Esophagus muscularis mucosa (tissue), 4 donors: ENCODE results near the gene MRPL17. TPM values are rescaled to one million over a fixed set of nuclear protein-coding genes. Genes with fewer than 3 reads are reported as not detected.

Experiments used
- DNase-seq: peaks from one replicate; pipeline ENCODE4 v3.0.0-alpha.2; 2017; ENCODE audit errors: extremely low spot score
- H3K27ac ChIP-seq, 4 donors: fragments of 200-600 bp; sonication (generic); replicated peaks in 1 of 4; 1 replicate in 3 of 4; 2 replicates in 1 of 4; pipeline ENCODE4 v1.5.1; 2016 to 2019; ENCODE audit warnings: mild to moderate bottlenecking in 1 of 4
- H3K27me3 ChIP-seq, 4 donors: fragments of 200-600 bp; sonication (generic); one replicate each; pipeline versions ENCODE4 v1.5.1 to v1.6.0; 2016 to 2019
- H3K36me3 ChIP-seq, 4 donors: fragments of 200-600 bp; sonication (generic); one replicate each; pipeline ENCODE4 v1.5.1; 2016 to 2019
- H3K4me1 ChIP-seq, 4 donors: fragments of 200-600 bp; sonication (generic); one replicate each; pipeline ENCODE4 v1.5.1; 2016 to 2019
- H3K4me3 ChIP-seq, 4 donors: fragments of 200-600 bp; sonication (generic); 1 replicate in 2 of 4; 2 replicates in 2 of 4; pipeline ENCODE4 v1.5.1; 2016 to 2019; ENCODE audit warnings: mild to moderate bottlenecking in 4 of 4, moderate library complexity in 1 of 4
- H3K9me3 ChIP-seq, 4 donors: fragments of 200-600 bp; sonication (generic); 1 replicate in 3 of 4; 2 replicates in 1 of 4; pipeline ENCODE4 v1.5.1; 2016 to 2019
- EP300 ChIP-seq: sonication (generic); formaldehyde crosslinking; IDR thresholded peaks from one replicate; pipeline ENCODE4 v1.6.1; 2017; ENCODE audit warnings: antibody characterized with exemption
- POLR2A ChIP-seq: fragments of 450-650 bp; IDR thresholded peaks from one replicate; pipeline ENCODE4 v1.6.1; 2017; ENCODE audit warnings: antibody characterized with exemption, moderate library complexity, mild to moderate bottlenecking, low read depth
- POLR2AphosphoS5 ChIP-seq, 2 donors: sonication (generic); formaldehyde crosslinking; IDR thresholded peaks; one replicate each; pipeline ENCODE4 v1.6.1; 2017; ENCODE audit warnings: antibody characterized with exemption in 2 of 2
- WGBS: methylation state at CpG from one replicate; pipeline ENCODE4 v1.1.5; 2018; 5-methylcytosine and 5-hydroxymethylcytosine counted together
- intact Hi-C: fragments of 100-400 bp; cut with DNase I; formaldehyde crosslinking; loops from one replicate; pipeline ENCODE4 v1.15.1; 2023
- total RNA-seq, 4 donors: library from RNA; depleted of rRNA; stranded (reverse); fragments of >200 nt; gene quantifications; one replicate each; pipeline versions ENCODE4 v1.1.0 to v1.2.1, GENCODE V29; 2016
- TF ChIP-seq, protein P1 (sequence below), 3 experiments: fragments of 200-600 bp in 2 of 3; fragments of 450-650 bp in 1 of 3; sonication (generic) in 2 of 3; IDR thresholded peaks; one replicate each; pipeline ENCODE4 v1.5.1; 2017 to 2019; ENCODE audit warnings: antibody characterized with exemption in 3 of 3, mild to moderate bottlenecking in 2 of 3, moderate library complexity in 1 of 3

Gene MRPL17
- total RNA-seq, 4 donors from 2014 or later: 13.3 to 22.9 (median 19.4) TPM

DNA sequence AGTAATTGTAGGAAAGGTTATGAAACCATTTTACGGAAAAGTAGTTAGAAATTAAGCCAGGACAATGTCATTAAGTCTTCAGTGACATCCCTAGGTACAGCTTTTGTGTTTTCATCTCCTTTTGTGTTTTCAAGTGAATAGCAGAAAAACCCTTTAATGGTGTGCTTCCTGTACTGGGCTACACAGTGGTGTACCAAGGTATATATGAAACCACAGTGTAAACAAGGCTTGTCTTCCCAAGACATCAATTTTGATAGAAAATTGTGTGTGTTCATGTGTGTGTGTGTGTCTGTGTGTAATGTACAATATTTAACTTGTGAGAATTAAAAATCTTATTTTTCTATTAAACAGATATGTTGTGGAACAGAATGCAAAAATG is 8.9 kb downstream of the MRPL17 start:
- H3K36me3 ChIP-seq: no peaks in the 10 kb centered on the region
- H3K27me3 ChIP-seq: no peaks in the 10 kb centered on the region
- TF ChIP-seq POLR2A (no peak), EP300 (no peak), POLR2AphosphoS5 (IDR thresholded peaks at IDR 0.05) (no peak)
- TF ChIP-seq, protein P1, sequence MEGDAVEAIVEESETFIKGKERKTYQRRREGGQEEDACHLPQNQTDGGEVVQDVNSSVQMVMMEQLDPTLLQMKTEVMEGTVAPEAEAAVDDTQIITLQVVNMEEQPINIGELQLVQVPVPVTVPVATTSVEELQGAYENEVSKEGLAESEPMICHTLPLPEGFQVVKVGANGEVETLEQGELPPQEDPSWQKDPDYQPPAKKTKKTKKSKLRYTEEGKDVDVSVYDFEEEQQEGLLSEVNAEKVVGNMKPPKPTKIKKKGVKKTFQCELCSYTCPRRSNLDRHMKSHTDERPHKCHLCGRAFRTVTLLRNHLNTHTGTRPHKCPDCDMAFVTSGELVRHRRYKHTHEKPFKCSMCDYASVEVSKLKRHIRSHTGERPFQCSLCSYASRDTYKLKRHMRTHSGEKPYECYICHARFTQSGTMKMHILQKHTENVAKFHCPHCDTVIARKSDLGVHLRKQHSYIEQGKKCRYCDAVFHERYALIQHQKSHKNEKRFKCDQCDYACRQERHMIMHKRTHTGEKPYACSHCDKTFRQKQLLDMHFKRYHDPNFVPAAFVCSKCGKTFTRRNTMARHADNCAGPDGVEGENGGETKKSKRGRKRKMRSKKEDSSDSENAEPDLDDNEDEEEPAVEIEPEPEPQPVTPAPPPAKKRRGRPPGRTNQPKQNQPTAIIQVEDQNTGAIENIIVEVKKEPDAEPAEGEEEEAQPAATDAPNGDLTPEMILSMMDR (IDR thresholded peaks at IDR 0.05): no peak
- intact Hi-C loops: no loop called here
- no peaks in the 10 kb centered on the region for H3K4me1 ChIP-seq
- 72% methylated on average over 1 of the region's 1 CpG for WGBS
- no peak for DNase-seq
- peak overlapping the region in 1 of 4 donors; percentile 27 for H3K27ac ChIP-seq
- no peaks in the 10 kb centered on the region for H3K9me3 ChIP-seq
- H3K4me3 ChIP-seq: no peak overlapping the region

DNA sequence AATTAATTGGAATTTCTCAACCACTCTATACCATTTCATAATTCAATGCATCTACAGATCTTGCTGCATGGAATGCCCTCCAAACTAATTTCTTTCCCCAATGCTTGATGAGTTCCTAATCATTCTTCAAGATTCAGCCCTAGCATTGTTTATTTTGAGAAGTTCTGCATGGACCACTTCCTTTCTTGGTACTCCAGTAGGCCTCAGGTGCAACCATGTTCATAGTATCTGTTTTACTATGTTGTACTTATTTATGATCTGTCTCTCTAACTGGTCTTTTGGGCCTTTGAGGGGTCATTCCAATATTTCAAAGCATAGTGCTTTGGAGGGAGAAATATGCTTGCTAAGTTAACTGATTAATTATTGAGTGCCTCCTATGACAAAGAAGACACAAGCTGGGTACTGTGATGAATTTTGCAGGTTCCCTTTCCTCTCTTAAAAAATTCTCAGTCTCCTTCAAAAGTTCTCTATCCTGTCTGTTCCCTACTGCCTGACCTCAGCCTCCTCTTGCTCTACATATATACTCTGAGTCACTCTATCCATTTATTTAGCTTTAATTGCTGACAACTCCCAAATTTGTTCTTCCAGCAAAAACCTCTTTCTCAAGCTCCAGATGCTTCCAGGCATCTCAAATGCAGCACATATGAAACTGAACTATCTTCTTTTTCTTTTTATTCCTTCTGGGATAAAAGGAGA is 9.5 kb downstream of the MRPL17 start:
- no peaks in the 10 kb centered on the region for H3K4me1 ChIP-seq
- no peak for TF ChIP-seq POLR2AphosphoS5 (IDR thresholded peaks at IDR 0.05)
- no peak for TF ChIP-seq POLR2A
- no peak for TF ChIP-seq EP300
- TF ChIP-seq, protein P1 (IDR thresholded peaks at IDR 0.05): no peak
- H3K27me3 ChIP-seq: no peaks in the 10 kb centered on the region
- no peaks in the 10 kb centered on the region for H3K36me3 ChIP-seq
- intact Hi-C loops: no loop called here
- no peaks in the 10 kb centered on the region for H3K9me3 ChIP-seq
- no peak for DNase-seq
- H3K27ac ChIP-seq: no peak overlapping the region
- H3K4me3 ChIP-seq: no peak overlapping the region

DNA sequence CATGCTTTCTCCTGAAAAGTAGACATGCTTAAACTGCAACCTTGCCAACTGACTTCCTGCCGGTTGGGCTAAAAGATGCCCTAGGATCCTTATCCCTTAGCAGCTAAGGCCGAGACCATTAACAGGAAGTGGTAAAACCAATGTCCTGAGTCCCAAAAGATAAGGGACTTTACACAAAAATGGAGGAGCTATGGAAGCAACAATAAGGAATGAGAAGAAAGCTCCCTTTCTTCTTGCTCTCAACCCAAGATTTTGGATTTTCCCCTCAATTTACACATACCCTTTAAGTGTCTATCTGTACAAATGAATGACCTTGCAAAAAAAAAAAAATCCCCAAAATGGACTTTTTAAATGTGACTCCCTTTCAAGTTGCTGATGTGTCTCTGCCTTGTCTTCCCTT is 11.1 kb downstream of the MRPL17 start:
- no peaks in the 10 kb centered on the region for H3K9me3 ChIP-seq
- no peak for DNase-seq
- no peak overlapping the region for H3K27ac ChIP-seq
- peaks cover 0 to 4% (median 0%) of the 10 kb centered on the region in 4 donors for H3K4me1 ChIP-seq
- TF ChIP-seq POLR2AphosphoS5 (IDR thresholded peaks at IDR 0.05) (no peak), EP300 (no peak), POLR2A (no peak)
- TF ChIP-seq, protein P1 (IDR thresholded peaks at IDR 0.05): no peak
- 72% methylated on average over 2 of the region's 2 CpGs for WGBS
- H3K36me3 ChIP-seq: no peaks in the 10 kb centered on the region
- H3K4me3 ChIP-seq: no peak overlapping the region
- no peaks in the 10 kb centered on the region for H3K27me3 ChIP-seq
- intact Hi-C loops: no loop called here

DNA sequence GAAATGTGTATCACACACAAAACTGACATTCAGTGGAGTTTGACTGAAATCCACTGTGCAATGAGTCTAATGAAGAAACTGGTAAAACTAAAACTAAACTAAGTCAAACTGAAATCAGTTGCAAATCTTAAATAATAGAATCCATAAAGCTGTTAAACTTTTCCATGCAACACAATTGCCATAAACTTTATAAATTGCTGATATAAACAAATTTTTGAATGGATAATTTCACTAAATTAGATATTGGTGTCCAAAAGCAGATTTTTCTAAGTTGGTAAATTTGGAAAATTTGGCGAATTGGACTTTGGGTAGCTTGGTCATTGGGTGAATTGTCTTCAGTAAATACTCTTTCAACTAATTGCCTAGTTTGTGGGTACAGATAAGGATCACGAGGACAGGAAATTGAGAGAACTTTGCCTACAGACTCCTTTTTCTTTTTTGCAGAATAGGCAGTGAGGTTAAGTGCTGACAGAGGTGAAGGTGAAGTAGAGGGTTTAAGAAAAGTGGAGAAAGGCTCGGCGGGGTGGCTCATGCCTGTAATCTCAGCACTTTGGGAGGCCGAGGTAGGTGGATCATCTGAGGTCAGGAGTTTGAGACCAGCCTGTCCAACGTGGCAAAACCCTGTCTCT is 12.8 kb downstream of the MRPL17 start:
- Histone ChIP-seq H3K27ac (no peak overlapping the region), H3K4me3 (no peak overlapping the region), H3K4me1 (peaks cover 0 to 4% (median 0%) of the 10 kb centered on the region in 4 donors), H3K9me3 (no peaks in the 10 kb centered on the region), H3K36me3 (no peaks in the 10 kb centered on the region), H3K27me3 (no peaks in the 10 kb centered on the region)
- WGBS: 83% methylated on average over 6 of the region's 6 CpGs
- TF ChIP-seq EP300 (no peak), POLR2A (no peak)
- TF ChIP-seq, protein P1 (IDR thresholded peaks at IDR 0.05): no peak
- intact Hi-C loops: no loop called here
- no peak for DNase-seq
